WERI-Rb-1 (cell line): ENCODE measurements around the gene CMSS1.

Experiments
- DNase-seq: peaks from one replicate; pipeline ENCODE4 v3.0.0-alpha.2; 2020
- H3K27ac ChIP-seq: fragments of 250-450 bp; sonication (Bioruptor Pico); 2 replicates; pipeline ENCODE4 v1.5.1; 2020; ENCODE audit warnings: mild to moderate bottlenecking, moderate library complexity
- H3K27me3 ChIP-seq: fragments of 250-450 bp; sonication (Bioruptor Pico); 2 replicates; pipeline ENCODE4 v1.5.1; 2021; ENCODE audit warnings: mild to moderate bottlenecking, low read depth, moderate library complexity; ENCODE audit not compliant: insufficient read depth, severe bottlenecking
- H3K36me3 ChIP-seq: fragments of 250-450 bp; sonication (Bioruptor Pico); 2 replicates; pipeline ENCODE4 v1.5.1; 2020; ENCODE audit warnings: mild to moderate bottlenecking, moderate library complexity
- H3K4me3 ChIP-seq: 2 replicates; pipeline ENCODE4 v1.5.1; 2011; ENCODE audit warnings: low read depth, mild to moderate bottlenecking, control low read depth, low read length
- H3K9me3 ChIP-seq: fragments of 250-450 bp; sonication (Bioruptor Pico); 2 replicates; pipeline ENCODE4 v1.5.1; 2021; ENCODE audit warnings: mild to moderate bottlenecking, moderate library complexity; ENCODE audit not compliant: severe bottlenecking
- CTCF ChIP-seq: IDR thresholded peaks from 2 replicates; pipeline ENCODE4 v1.5.1; 2011; ENCODE audit warnings: low read depth, mild to moderate bottlenecking, control low read depth, inconsistent platforms, low read length

The CMSS1 gene

GRCh38 chr3:99848433-99848832 is 30.8 kb downstream of the CMSS1 start:
- Histone ChIP-seq H3K27me3 (no peaks in the 10 kb centered on the region), H3K27ac (no peak overlapping the region), H3K9me3 (no peaks in the 10 kb centered on the region), H3K4me3 (no peak overlapping the region), H3K36me3 (peaks cover 31% of the 10 kb centered on the region)
- no peak for DNase-seq
- no peak for TF ChIP-seq CTCF

DNA sequence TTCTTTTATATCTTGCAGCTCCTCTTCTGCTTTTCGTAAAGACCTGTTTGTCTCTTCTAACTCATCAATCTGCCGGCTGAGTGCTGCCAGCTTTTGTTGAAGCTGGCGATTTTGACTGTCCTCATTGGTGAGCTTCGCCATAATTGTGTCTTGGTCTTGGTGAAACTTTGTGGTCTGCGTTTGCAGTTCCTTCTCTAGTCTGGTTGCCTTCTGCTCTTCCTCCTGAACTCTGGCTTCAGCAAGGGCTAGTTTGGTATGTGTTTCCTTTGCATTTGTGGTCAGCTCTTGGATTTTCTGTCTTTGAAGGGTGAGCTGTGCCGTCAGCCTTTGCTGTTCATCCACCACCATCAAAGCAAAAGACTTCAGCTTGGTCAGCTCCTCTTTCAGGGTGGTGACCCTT is 32.9 kb downstream of the CMSS1 start:
- no peaks in the 10 kb centered on the region for H3K9me3 ChIP-seq
- H3K4me3 ChIP-seq, result no peak overlapping the region
- H3K36me3 ChIP-seq, result peaks cover 31% of the 10 kb centered on the region
- no peaks in the 10 kb centered on the region for H3K27me3 ChIP-seq
- H3K27ac ChIP-seq, result no peak overlapping the region
- TF ChIP-seq CTCF, result no peak
- DNase-seq, result no peak

GRCh38 chr3:99851955-99852354 is 34.3 kb downstream of the CMSS1 start:
- H3K4me3 ChIP-seq, result no peak overlapping the region
- no peak for DNase-seq
- TF ChIP-seq CTCF, result no peak
- no peaks in the 10 kb centered on the region for H3K27me3 ChIP-seq
- no peaks in the 10 kb centered on the region for H3K9me3 ChIP-seq
- no peak overlapping the region for H3K27ac ChIP-seq
- peaks cover 45% of the 10 kb centered on the region for H3K36me3 ChIP-seq

GRCh38 chr3:99852851-99853250 is 35.2 kb downstream of the CMSS1 start:
- Histone ChIP-seq H3K27me3 (no peaks in the 10 kb centered on the region), H3K27ac (no peak overlapping the region), H3K36me3 (peaks cover 50% of the 10 kb centered on the region), H3K9me3 (no peaks in the 10 kb centered on the region), H3K4me3 (no peak overlapping the region)
- TF ChIP-seq CTCF, result no peak
- DNase-seq, result no peak

GRCh38 chr3:99854756-99855298 is 37.2 kb downstream of the CMSS1 start:
- Histone ChIP-seq H3K4me3 (no peak overlapping the region), H3K36me3 (peaks cover 51% of the 10 kb centered on the region), H3K27me3 (no peaks in the 10 kb centered on the region), H3K9me3 (no peaks in the 10 kb centered on the region), H3K27ac (no peak overlapping the region)
- TF ChIP-seq CTCF, result no peak
- DNase-seq, result no peak

- no peak for DNase-seq
- no peak for TF ChIP-seq CTCF
- Histone ChIP-seq H3K4me3 (no peak overlapping the region), H3K27ac (no peak overlapping the region), H3K27me3 (no peaks in the 10 kb centered on the region), H3K36me3 (peaks cover 52% of the 10 kb centered on the region), H3K9me3 (no peaks in the 10 kb centered on the region)
These were observed 38.2 kb downstream of the CMSS1 start for GRCh38 chr3:99855900-99856299.
